Measurements from ENCODE around the gene EDNRA.
"Not testable (repeated sequence)": the region's sequence is repeated elsewhere in the genome, so short reads cannot be mapped to it uniquely, and the experiment has no call there.

EDNRA gene

GRCh38 chr4:147480891-147481576 is at the start of gene EDNRA:
TSS of gene EDNRA (plus strand) at chr4:147481097. CDS start at chr4:147485682, 4,585 bp downstream.
- DNase-seq: no peak

- not testable (repeated sequence) for DNase-seq
Measured at GRCh38 chr4:147434370-147434769, 46.5 kb upstream of the EDNRA start.

DNA sequence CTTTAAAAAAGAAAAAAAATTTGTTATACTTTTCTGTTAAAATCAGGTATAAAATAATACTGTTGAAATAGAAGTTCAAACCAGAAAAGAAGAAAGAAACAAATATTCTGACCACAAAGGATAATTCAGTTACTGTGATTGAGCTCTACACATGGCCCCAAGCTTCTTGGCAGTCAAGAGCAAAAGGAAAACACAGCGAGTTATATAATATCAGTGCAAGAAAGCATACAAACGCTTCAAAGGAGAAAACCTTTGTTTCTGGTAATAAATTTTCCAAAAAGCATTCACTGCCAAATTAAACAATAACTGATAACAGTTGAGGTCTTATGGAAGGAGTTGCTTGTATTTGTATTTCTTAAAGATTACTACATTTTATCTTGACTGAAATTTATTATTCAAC is 40.5 kb upstream of the EDNRA start:
- DNase-seq: no peak

DNA sequence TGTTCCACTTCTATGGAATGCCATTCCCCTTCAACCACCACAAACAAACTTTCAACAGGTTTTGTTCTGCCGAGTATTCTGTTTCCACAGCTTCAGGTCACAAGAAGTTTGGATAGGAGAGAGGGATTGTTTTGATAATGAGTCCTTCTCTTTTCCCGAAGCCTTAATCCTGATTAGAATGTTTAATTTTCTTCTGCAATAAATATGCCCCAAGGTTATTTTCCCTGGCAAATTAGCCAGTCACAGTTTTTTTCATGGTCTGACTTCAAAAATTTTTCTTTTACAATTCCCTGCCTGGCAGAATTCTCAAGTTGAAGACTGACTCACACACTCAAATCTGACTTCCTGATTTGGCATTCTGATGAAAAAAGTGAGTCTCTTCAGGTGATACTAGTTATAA is 33.1 kb upstream of the EDNRA start:
- DNase-seq: no peak

DNA sequence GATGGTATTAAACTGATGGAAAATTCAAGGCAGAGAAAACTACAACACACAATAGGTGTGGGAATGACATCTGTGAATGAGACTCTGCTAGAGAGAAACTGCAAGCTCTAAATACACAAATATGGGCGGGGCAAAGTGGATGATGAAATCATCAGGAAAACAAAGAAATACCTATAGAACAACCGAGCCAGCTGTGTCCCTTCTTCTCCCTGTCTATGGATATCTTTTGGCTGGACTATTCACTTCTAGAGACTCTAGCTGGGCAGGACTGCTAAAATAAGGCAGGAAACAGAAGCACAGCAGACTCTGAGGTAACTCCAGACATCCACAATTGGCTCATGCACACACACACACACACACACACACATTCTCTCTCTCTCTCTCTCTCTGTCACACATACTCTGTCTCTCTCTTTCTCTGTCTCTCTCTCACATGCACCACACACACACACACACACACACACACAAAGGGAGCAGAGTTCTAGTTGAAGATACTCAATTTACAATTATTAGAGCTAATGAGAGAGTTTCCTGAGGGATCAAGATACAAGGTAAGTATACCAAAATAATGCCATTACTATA is 27.2 kb upstream of the EDNRA start:
- no peak for DNase-seq

GRCh38 chr4:147456706-147457105 is 24.2 kb upstream of the EDNRA start:
- no peak for DNase-seq

GRCh38 chr4:147461161-147461560 is 19.7 kb upstream of the EDNRA start:
- DNase-seq: no peak

- DNase-seq: no peak
Measured at GRCh38 chr4:147463065-147463464, 17.8 kb upstream of the EDNRA start.

DNA sequence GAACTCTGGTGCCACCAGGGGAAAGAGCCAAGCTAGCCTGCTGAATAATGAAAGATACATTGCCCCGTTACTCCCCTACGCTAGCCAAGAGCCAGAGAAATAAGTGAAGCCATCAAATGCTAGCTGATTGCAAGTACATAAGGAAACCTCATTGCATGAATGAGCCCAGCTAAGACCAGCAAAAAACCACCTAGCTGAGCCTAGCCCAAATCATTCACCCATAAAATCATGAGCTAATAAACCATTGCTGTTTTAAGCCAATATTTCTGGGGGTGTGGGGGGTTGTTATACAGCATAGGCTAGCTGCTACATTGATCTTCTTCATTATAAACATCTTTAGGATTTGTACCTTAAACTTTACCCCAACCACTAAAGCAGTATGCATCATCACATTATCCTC is 15.4 kb upstream of the EDNRA start:
- no peak for DNase-seq

DNA sequence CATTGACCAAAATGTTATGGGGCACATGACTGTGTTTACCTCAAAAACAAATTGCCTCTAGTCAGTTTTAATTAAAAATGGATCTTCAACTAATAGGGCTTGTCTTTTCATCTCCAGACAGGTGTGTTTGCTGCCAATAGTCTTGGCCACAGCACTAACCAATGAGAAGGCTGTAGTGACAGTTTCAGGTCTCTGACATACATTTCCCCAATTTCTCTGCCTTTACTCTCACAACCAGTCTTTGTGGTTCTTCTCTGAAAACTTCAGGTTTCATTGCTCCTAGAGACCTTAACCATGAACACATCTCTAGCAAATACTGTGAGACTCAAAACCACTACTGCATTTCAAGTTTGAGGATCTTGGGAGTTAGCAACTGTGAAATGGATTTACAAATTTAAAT is 3.5 kb upstream of the EDNRA start:
- DNase-seq: no peak

DNA sequence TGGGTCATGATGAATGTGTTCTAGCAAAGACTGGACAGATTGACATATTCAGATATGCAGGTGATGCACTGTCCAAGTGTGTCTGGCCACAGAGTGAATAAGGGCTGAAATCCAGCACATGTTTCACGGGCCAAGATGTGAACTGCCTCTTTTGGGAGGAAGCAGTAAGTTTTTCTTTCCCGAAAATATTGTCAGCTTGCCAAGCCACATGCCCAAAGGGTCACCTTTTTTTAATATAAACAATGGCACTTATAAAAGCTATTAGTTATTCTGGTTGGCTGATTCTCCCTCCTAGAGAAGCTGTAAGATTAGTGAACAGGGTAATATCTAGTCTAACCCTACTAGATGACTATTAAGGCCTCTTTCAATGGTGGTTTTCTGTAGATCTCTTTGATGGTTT is 1.5 kb upstream of the EDNRA start:
- no peak for DNase-seq

- DNase-seq: no peak
Measured at GRCh38 chr4:147479786-147480185, 1.1 kb upstream of the EDNRA start.

- DNase-seq: no peak
Measured at GRCh38 chr4:147480502-147480890, 401 bp upstream of the EDNRA start.

DNA sequence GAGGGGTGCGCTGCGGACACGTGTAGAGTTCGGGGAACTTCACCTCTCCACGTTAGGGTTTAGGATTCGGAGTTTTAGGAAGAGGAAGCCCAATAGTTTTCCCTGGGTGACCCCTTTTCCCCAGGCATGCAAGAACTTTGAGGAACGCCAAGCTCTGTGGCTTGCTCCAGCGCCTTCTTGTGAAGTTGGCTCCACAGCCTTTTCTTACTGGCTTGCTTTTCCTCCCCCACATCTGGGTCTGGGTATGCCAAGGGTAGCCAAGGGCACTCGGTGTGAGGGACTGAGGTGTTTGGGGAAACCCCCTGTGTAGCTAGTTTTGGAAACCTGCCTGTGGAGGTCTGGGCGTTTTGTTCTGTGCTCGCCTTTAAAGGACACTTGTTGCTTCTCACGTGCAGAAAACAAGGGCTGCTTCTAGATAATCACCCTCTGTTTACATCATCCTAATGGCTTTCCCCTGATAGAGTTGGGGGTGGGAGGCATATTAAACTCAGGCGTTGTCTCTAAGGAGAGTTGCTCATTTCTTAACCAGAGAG is 746 bp downstream of the EDNRA start:
- no peak for DNase-seq

DNA sequence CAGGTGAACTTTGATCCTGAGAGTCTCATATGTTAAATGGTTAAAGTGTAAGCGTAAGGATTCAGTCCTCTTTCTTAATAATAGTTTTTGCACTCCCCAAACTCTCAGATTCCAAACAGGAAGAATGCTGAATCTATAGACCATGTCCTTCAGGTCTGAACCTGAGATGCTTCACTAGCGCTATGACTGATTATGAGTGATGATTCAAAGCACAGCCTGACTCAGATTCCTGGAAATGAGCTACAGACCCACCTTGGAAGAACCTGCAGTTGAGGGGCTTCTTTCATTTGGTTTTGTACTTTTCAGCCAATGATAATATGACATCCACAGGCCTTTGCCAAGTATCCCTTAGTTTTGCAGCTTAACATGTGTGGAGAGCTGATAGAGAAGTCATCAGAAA is 1.4 kb downstream of the EDNRA start:
- no peak for DNase-seq

- DNase-seq: no peak
Measured at GRCh38 chr4:147485167-147485566, 4.3 kb downstream of the EDNRA start.

DNA sequence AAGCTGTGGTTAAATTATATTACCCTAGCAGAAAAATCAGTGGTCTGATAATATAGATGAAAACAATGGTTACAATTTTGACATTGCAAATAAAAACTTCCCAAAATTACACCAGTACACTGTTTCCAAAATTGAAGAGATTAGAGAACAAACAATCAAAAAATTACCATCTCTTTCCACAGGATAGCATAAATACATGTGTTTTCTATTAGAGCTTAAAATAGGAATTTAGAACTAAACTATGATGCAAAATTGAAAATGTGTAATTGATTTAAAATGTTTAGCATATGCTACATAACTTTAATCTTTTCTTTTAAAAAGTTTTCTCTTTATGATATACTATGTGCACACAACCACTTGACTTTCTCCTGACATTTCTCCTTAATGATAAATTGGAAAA is 6.7 kb downstream of the EDNRA start:
- DNase-seq: no peak

DNA sequence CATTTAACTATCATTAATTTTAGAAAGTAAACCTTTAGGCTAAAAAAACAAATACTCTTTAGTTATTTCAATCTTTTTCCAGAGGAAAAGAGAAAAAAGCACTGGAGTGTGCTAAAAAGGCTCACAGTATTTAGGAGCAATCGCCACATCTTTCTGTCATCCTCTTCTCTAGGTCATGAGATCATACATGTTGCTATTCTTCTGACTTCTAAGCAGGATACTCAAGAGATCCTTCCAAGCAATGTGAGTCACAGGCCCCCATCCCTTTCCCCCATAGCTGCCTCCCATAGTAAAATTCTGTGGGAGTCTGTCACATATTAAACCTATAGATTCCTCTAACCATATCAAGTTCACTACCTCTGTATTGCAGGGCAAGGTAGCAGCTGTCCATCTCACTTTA is 7.7 kb downstream of the EDNRA start:
- DNase-seq: no peak

- DNase-seq: no peak
Measured at GRCh38 chr4:147491086-147491485, 10.2 kb downstream of the EDNRA start.

GRCh38 chr4:147492306-147492705 is 11.4 kb downstream of the EDNRA start:
- DNase-seq: no peak

DNA sequence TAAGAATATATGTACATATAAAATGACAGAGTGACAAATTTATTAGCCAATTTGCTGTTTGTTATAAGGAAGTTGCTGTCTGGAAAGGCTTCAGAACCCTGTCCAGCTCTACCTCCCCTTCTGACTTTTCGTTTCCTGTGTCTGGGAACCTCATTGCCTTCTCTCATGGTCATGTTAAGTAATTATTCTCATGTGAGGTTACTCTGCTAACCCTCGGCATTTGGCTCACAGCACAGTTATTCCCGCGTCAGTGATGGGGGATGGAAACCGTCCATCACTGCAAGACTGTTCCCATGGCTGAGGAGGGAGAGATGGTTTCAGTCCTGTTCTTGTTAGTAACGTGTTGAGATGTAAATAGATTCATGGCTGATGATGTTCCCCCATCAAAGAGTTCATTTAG is 11.9 kb downstream of the EDNRA start:
- no peak for DNase-seq

DNA sequence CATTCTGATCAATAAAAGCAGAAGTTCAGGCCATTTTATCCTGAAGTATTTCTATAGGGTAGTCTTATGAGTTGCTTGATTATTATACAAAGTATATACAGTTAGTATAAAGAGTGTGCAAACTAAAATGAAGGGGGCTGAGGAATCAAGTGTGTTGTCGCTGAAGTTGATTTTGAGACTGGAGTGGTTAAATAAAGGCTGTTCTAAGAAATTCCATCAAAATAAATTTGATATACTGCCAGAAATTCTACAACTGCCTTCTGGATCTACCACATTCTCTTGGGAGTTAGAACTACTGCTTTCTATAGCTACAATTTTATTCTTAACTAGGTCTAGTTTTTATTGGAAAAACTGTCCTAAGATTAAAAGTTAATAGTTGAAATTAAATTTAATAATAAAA is 12.4 kb downstream of the EDNRA start:
- no peak for DNase-seq

- no peak for DNase-seq
Measured at GRCh38 chr4:147494301-147494700, 13.4 kb downstream of the EDNRA start.

DNA sequence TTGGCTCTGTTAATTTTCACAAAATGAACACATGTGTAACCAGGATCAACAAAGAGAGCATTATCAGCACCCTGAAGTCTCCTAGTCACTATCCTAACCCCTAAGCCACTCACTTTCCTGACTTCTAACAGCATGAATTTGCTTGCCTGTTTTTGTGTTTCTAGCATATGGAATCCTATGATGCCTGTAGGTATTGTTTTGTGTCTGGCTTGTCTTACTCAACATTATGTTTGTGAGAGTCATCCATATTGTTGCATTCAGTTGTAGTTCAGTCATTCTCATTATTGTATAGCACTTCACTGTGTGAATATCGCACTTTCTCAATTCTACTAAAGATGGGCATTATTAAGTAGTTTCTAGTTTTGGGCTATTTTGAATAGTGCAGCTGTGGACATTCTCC is 15.6 kb downstream of the EDNRA start:
- no peak for DNase-seq
